ENCODE measurements around the gene ZNF281.

- no peak for TF ChIP-seq POLR2A (IDR thresholded peaks at IDR 0.05)
- no peak for TF ChIP-seq CTCF (IDR thresholded peaks at IDR 0.05)
Measured at GRCh38 chr1:200381256-200381984, 28.4 kb downstream of the ZNF281 start.
